Stomach smooth muscle (tissue), 2 donors: ENCODE measurements around the gene RNU1-4.
"Not testable (repeated sequence)": the region's sequence is repeated elsewhere in the genome, so short reads cannot be mapped to it uniquely, and the experiment has no call there.

Experiments used
- H3K27ac ChIP-seq: one replicate; pipeline ENCODE4 v1.7.0; 2013; ENCODE audit warnings: mild to moderate bottlenecking, low read length, inconsistent platforms
- H3K27me3 ChIP-seq, 2 donors: one replicate each; pipeline ENCODE4 v1.7.0; 2013; ENCODE audit warnings: low read length in 2 of 2; ENCODE audit not compliant: insufficient read depth in 2 of 2, control insufficient read depth in 1 of 2
- H3K36me3 ChIP-seq, 2 donors: one replicate each; pipeline ENCODE4 v1.7.0; 2013; ENCODE audit warnings: low read length in 2 of 2; ENCODE audit not compliant: control insufficient read depth in 2 of 2, insufficient read depth in 2 of 2
- H3K4me1 ChIP-seq: one replicate; pipeline ENCODE4 v1.7.0; 2013; ENCODE audit warnings: low read length; ENCODE audit not compliant: control insufficient read depth, insufficient read depth
- H3K4me3 ChIP-seq, 2 donors: one replicate each; pipeline ENCODE4 v1.7.0; 2013; ENCODE audit warnings: low read length in 2 of 2
- H3K9ac ChIP-seq, 2 donors: one replicate each; pipeline ENCODE4 v1.7.0; 2013; ENCODE audit warnings: low read length in 2 of 2, mild to moderate bottlenecking in 1 of 2
- H3K9me3 ChIP-seq, 2 donors: one replicate each; pipeline ENCODE4 v1.7.0; 2013; ENCODE audit warnings: low read length in 2 of 2; ENCODE audit not compliant: control insufficient read depth in 2 of 2
- donor health status: healthy.
- donor health status: Pancreatic carcinoma.

The RNU1-4 gene

DNA sequence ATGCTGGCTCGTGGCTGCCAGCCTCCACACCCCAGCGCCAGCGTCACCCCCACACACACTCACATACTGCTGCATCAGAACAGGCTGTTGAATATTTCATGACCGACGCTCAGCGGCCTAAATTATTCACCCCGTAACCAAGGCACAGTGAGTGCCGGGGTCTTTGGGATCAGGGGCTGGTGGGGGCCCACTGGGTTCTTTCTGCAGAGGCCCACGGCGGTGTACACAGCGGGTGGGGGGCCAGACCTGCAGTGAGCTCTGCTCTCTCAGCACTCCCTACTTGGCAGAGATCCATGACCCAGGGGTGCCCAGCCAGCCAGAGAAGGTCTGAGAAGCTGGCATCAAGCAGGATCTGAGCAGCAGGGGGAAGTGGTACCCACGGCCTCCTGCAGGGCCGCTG lies 29.7 kb upstream of the RNU1-4 start:
- H3K27ac ChIP-seq: not testable (repeated sequence)

DNA sequence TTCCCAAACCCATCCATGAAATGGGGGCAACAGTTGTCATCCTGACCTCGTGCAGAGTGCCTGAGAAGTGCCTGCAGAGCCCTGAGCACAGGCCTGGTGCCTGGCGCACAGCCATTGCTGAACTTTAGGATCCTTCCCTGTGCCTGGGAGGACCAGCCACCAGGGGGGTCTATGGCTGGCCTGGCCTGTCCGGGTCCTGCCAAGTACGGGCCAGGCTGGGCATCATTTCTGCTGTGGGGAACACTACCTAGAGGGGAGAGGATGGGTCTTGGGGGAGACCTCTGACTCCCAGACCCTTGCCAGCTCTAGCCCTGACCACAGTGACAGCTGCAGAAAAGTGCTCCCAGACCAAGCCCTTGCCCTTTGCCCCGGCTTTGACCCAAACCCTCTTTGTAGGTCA lies 28.2 kb upstream of the RNU1-4 start:
- H3K27me3 ChIP-seq, H3K36me3 ChIP-seq, H3K4me3 ChIP-seq, H3K9me3 ChIP-seq, H3K9ac ChIP-seq, H3K4me1 ChIP-seq, H3K27ac ChIP-seq: not testable (repeated sequence)

More for the DNA sequence above, 29.7 kb upstream of the RNU1-4 start:
- H3K27me3 ChIP-seq, H3K36me3 ChIP-seq, H3K4me1 ChIP-seq, H3K4me3 ChIP-seq, H3K9ac ChIP-seq, H3K9me3 ChIP-seq: not testable (repeated sequence)

DNA sequence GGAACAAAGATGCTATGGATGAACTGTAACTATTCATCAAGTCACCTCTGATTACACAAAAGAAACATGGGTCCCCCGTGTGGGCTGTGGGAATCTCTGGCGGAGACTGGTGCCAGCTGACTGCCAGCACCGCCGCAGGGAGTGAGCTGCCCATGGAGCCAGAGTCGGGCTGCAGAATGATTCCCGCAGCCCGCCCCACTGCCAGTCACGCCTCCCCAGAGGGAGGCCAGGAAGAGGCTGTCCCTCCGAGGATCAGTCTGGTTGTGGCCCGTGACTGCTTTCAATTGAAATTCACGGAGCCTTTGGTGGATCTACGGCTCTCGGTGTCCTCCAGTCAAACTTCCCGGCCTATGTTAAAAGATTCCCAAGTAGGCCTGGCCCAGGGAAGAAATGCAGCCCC lies 27.7 kb upstream of the RNU1-4 start:
- H3K27ac ChIP-seq, H3K4me3 ChIP-seq, H3K9me3 ChIP-seq, H3K27me3 ChIP-seq, H3K36me3 ChIP-seq, H3K4me1 ChIP-seq, H3K9ac ChIP-seq: not testable (repeated sequence)

DNA sequence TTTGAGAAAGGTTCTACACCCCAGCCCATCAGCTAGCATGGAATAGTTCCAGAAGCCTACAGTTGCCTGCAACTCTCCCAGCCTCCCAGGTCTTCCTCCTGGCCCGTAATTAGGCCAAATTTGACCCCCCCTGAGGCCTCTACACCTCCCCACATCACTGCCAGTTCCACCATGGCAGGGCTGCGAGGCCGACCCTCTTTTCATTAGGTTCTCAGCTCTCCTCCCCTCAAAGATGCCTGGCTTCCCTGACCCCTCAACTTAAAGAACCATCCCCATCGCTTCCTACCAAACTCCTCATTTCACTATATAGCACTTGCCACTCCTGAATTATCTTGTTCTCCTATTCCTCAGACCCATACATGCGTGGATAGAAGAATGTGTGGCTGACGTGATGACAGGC lies 27.3 kb upstream of the RNU1-4 start:
- not testable (repeated sequence) for H3K4me3 ChIP-seq, H3K36me3 ChIP-seq, H3K4me1 ChIP-seq, H3K9ac ChIP-seq, H3K9me3 ChIP-seq, H3K27ac ChIP-seq
- peaks cover 0 to 11% of the 10 kb centered on the region in 2 donors for H3K27me3 ChIP-seq

DNA sequence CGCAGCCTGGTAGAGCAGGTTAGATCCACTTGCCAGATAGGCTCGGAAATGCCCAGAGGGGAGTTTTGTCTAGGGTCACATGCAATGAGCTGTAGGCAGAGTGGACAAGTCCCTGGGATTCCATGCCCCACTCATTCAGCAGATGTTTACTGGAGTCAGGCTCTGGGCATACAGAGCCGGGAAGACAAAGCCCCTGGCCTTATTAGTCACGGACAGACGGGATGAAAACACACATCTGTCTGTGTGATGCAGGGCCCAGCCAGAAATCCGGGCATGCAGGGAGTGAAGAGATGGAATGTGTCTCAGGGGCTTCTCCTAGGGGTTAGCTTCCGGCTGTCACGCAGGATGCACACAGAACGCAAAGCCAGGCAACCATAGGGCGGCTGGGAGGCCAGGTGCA lies 26.8 kb upstream of the RNU1-4 start:
- H3K36me3 ChIP-seq, H3K9ac ChIP-seq, H3K9me3 ChIP-seq, H3K27ac ChIP-seq, H3K4me3 ChIP-seq, H3K4me1 ChIP-seq: not testable (repeated sequence)
- H3K27me3 ChIP-seq: peaks cover 0 to 12% of the 10 kb centered on the region in 2 donors

DNA sequence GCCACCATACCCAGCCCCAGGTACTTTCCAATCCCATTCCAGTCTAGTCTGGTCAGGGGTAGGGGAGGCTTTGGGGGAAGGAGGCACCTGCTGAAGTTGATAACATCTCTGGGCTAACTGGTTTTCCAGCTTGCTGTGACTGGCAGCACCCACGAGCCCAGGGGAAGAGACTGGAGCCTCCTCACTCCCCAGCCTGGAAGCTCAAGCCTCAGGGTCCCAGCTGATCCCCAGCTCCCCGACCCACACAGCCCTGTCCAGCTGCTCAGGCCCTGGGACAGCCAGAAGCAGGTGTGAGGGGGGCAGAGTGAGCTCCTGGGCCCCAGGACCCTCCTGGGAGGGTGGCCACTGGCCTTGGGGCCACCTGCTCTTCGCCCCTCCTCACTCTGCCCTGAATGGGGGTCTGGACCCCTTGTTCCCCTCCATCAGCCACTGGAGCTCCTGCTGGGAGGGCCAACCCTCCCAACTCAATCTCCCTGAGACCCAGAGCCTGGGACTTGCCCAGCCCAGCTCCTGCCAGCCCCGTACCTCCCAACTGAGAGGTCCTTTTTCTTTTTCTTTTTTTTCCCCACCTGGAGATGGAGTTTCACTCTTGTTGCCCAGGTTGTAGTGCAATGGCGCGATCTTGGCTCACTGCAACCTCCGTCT lies 23.5 kb upstream of the RNU1-4 start:
- no peaks in the 10 kb centered on the region for H3K36me3 ChIP-seq
- H3K27ac ChIP-seq: no peak overlapping the region
- no peak overlapping the region for H3K4me3 ChIP-seq
- peaks cover 0 to 18% of the 10 kb centered on the region in 2 donors for H3K27me3 ChIP-seq
- H3K4me1 ChIP-seq: no peaks in the 10 kb centered on the region
- no peaks in the 10 kb centered on the region for H3K9me3 ChIP-seq
- H3K9ac ChIP-seq: no peak overlapping the region

DNA sequence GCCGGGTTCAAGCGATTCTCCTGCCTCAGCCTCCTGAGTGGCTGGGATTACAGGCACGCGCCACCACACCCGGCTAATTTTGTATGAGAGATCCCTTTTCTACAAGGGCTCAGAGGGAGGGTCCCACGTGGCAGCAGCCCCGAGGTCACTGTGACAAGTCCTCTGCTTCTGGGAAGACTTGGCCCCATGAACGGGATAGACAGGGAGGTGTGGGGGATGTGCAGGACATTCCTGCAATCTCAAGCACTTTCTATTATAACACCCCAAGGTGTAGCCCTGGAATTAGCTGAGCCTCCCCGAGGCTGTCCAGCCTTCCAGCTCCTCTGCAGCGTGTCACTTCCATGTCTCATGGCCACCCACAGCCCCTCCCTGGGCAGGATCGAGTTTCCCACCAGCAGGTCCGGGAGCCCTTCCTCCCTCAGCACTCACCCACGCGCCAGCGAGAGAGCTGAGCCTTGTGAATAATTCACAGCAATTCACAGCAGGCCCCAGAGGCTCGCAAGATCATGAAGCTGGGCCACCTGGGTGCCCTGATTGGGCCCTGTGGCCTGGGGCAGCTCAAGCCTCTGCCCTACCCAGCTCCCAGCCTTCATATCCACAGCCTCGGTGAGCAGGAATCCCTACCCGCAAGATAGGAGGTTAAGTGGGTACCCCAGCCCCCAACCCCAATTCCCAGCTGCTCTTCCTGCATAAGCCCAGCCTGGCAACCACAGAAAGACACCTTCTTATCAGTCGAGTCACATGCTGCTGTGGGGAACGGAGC lies 22.8 kb upstream of the RNU1-4 start:
- H3K4me1 ChIP-seq: no peaks in the 10 kb centered on the region
- H3K4me3 ChIP-seq: no peak overlapping the region
- peaks cover 0 to 18% of the 10 kb centered on the region in 2 donors for H3K27me3 ChIP-seq
- no peaks in the 10 kb centered on the region for H3K36me3 ChIP-seq
- H3K9me3 ChIP-seq: no peaks in the 10 kb centered on the region
- peak overlapping the region in 1 of 2 donors; percentile 13 for H3K9ac ChIP-seq
- no peak overlapping the region for H3K27ac ChIP-seq

DNA sequence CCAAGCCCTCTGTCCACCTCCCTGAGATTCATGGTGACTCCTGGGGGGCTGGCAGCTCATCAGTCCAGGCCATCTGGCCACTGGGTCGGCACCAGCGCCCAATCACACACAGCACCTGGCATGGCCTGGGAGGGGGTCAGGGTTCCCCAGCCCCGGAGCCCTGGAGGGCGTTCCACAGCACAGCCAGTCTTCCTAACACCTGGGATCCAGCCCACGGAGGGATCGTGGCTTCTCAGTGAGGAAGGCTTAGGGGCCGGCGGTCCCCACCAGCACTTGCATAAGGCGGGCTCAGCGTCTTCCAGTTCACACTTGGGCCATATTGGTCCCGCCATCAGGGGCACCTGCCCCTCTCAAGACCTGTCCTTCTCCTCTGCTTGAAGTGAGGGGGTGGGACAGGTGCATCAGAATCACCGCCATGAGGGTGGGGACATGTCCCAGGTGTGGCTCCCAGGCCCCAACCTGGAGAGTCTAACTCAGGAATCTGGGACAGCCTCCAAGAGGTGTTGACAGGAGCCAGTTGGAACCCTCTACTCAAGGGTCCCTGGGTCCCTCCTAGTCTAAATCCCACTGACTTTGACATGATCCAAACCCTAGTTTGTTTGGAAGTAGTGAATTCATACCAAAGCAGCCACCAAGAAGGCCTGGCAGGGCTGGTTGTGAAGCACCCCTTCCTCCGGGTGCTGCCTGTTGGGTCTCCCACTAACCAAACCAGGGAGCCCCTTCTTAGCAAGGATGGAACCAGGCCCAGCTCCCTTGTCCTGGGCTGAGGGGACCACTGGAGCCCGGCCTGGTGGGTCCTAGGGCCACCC lies 22.0 kb upstream of the RNU1-4 start:
- H3K4me3 ChIP-seq, H3K4me1 ChIP-seq, H3K9me3 ChIP-seq, H3K9ac ChIP-seq, H3K36me3 ChIP-seq, H3K27ac ChIP-seq: not testable (repeated sequence)
- H3K27me3 ChIP-seq: peaks cover 0 to 18% of the 10 kb centered on the region in 2 donors

DNA sequence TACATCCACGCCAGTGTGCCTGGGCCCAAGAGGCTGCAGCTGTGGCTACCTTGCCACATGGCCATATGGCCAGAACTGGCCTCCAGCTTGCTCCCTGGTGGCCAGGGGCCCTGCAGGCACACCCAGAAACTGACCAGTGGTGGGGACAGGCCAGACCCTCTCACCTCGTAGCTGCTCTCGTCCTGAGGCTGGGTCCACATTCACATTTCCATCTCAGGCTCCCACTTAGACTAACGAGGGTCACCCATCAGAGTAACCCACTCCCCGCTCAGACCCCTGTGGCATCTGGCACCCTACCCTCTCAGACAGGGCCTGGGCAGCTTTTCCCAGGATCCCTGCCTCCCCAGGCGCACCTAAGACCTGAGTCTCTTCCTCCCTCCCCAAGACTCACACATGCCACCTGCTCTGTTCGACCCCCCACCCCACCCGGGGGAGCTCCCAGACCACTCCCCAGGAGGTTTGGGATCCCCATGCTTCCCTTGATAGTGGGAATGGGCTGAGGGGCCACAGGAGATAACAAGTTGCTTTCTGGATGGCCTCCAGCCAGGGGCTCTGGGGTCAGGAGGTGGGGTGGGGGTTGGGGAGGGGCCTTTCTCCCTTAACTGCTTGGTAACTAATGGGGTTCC lies 21.3 kb upstream of the RNU1-4 start:
- no peak overlapping the region for H3K4me3 ChIP-seq
- no peaks in the 10 kb centered on the region for H3K9me3 ChIP-seq
- no peaks in the 10 kb centered on the region for H3K36me3 ChIP-seq
- H3K9ac ChIP-seq: no peak overlapping the region
- no peak overlapping the region for H3K27ac ChIP-seq
- no peaks in the 10 kb centered on the region for H3K4me1 ChIP-seq
- peaks cover 0 to 18% of the 10 kb centered on the region in 2 donors for H3K27me3 ChIP-seq

DNA sequence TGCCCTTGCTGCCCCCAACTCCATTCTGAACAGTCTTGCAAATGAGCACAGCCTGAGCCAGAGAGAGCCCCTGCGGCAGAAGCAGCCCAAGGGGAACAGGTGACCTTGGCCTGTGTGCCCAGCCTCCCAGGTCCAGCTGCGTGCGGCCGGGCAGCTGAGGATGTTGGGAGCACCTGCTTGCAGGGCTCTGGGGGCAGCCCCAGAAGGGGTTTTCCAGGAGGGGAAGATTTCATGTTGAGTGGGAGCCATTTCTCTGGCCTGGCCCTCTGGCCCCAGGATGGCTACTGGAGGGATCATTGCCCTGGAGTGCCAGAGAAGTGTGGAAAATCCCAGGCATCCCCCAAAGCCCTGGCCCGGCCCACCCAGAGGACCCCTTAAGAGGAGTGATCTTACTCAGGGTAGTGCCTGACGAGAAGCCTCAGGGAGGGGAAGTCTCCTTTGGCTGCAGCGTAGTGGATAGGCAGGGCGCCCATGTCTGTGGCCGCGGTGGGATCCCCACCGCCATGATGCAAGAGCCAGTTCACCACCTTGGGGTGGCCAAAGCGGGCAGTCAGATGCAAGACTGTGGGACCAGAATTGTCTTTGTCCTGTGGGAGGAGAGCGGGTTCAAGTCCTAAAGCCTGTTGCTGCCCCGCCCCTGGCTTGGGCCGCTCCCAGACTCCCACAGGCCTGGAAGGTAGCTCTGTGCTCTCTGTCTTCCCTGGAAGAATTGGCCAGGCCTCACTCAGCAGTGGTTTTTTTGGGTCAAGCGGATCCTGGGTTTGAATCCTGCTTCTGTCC lies 20.6 kb upstream of the RNU1-4 start:
- H3K27me3 ChIP-seq: peaks cover 0 to 18% of the 10 kb centered on the region in 2 donors
- no peak overlapping the region for H3K4me3 ChIP-seq
- H3K27ac ChIP-seq: no peak overlapping the region
- no peaks in the 10 kb centered on the region for H3K36me3 ChIP-seq
- no peak overlapping the region for H3K9ac ChIP-seq
- peaks cover 3% of the 10 kb centered on the region for H3K4me1 ChIP-seq
- no peaks in the 10 kb centered on the region for H3K9me3 ChIP-seq
